OCI-M1 (cell line): ENCODE measurements around the gene FBXO27.
"Not testable (repeated sequence)": the region's sequence is repeated elsewhere in the genome, so short reads cannot be mapped to it uniquely, and the experiment has no call there.

Experiments used
- DNase-seq: peaks from one replicate; lab custom pipeline; 2025; lab: John Stamatoyannopoulos, UW

Gene FBXO27

GRCh38 chr19:39038098-39038497 lies 5.7 kb upstream of the FBXO27 start:
- DNase-seq = peak; percentile 35

- no peak for DNase-seq
Observed at GRCh38 chr19:39037194-39037593, 4.8 kb upstream of the FBXO27 start.

- no peak for DNase-seq
Observed at GRCh38 chr19:39036581-39036980, 4.2 kb upstream of the FBXO27 start.

- peak; percentile 77 for DNase-seq
Observed at GRCh38 chr19:39031368-39032062, 834 bp downstream of the FBXO27 start.

GRCh38 chr19:39030854-39031367 lies 1.4 kb downstream of the FBXO27 start:
- no peak for DNase-seq

- no peak for DNase-seq
Observed at GRCh38 chr19:39024875-39025641, 7.3 kb downstream of the FBXO27 start.

GRCh38 chr19:39021063-39021462 lies 11.3 kb downstream of the FBXO27 start:
- DNase-seq = no peak

- DNase-seq = no peak
Observed at GRCh38 chr19:39017646-39018045, 14.7 kb downstream of the FBXO27 start.

- DNase-seq = no peak
Observed at GRCh38 chr19:39017026-39017425, 15.3 kb downstream of the FBXO27 start.

- no peak for DNase-seq
Observed at GRCh38 chr19:39014037-39014436, 18.3 kb downstream of the FBXO27 start.

GRCh38 chr19:39009001-39009400 lies 23.3 kb downstream of the FBXO27 start:
- no peak for DNase-seq

GRCh38 chr19:39008137-39008536 lies 24.2 kb downstream of the FBXO27 start:
- no peak for DNase-seq

- DNase-seq = no peak
Observed at GRCh38 chr19:39007096-39007495, 25.3 kb downstream of the FBXO27 start.

GRCh38 chr19:39004403-39004802 lies 27.9 kb downstream of the FBXO27 start:
- peak; percentile 8 for DNase-seq

- DNase-seq = no peak
Observed at GRCh38 chr19:39003796-39004195, 28.6 kb downstream of the FBXO27 start.

- DNase-seq = no peak
Observed at GRCh38 chr19:39003188-39003587, 29.2 kb downstream of the FBXO27 start.

- no peak for DNase-seq
Observed at GRCh38 chr19:39001041-39001440, 31.3 kb downstream of the FBXO27 start.

GRCh38 chr19:38997576-38997975 lies 34.8 kb downstream of the FBXO27 start:
- DNase-seq = peak; percentile 22

- no peak for DNase-seq
Observed at GRCh38 chr19:38993271-38993670, 39.1 kb downstream of the FBXO27 start.

GRCh38 chr19:38990949-38991697 lies 41.2 kb downstream of the FBXO27 start:
- no peak for DNase-seq

- DNase-seq = not testable (repeated sequence)
Observed at GRCh38 chr19:38989614-38990013, 42.7 kb downstream of the FBXO27 start.

- peak; percentile 30 for DNase-seq
Observed at GRCh38 chr19:38989066-38989605, 43.2 kb downstream of the FBXO27 start.
